ENCODE data around the gene TET2.

Gene TET2

DNA sequence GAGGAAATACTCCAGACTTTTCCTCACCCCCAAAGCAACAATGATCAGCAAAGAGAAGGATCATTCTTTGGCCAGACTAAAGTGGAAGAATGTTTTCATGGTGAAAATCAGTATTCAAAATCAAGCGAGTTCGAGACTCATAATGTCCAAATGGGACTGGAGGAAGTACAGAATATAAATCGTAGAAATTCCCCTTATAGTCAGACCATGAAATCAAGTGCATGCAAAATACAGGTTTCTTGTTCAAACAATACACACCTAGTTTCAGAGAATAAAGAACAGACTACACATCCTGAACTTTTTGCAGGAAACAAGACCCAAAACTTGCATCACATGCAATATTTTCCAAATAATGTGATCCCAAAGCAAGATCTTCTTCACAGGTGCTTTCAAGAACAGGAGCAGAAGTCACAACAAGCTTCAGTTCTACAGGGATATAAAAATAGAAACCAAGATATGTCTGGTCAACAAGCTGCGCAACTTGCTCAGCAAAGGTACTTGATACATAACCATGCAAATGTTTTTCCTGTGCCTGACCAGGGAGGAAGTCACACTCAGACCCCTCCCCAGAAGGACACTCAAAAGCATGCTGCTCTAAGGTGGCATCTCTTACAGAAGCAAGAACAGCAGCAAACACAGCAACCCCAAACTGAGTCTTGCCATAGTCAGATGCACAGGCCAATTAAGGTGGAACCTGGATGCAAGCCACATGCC lies 89.7 kb downstream of the TET2 start:
- DNase-seq, result no peak

DNA sequence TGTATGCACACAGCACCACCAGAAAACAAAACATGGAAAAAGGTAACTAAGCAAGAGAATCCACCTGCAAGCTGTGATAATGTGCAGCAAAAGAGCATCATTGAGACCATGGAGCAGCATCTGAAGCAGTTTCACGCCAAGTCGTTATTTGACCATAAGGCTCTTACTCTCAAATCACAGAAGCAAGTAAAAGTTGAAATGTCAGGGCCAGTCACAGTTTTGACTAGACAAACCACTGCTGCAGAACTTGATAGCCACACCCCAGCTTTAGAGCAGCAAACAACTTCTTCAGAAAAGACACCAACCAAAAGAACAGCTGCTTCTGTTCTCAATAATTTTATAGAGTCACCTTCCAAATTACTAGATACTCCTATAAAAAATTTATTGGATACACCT lies 90.2 kb downstream of the TET2 start:
- DNase-seq, result no peak

DNA sequence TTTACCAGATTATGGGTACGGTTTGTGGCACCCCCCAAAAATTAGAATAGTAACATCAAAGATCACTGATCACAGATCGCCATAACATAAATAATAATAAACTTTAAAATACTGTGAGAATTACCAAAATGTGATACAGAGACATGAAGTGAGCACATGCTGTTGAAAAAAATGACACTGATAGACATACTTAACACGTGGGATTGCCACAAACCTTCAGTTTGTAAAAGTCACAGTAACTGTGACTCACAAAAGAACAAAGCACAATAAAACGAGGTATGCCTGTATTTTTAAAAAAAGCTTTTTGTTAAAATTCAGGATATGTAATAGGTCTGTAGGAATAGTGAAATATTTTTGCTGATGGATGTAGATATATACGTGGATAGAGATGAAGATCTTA lies 93.4 kb downstream of the TET2 start:
- DNase-seq, result no peak

DNA sequence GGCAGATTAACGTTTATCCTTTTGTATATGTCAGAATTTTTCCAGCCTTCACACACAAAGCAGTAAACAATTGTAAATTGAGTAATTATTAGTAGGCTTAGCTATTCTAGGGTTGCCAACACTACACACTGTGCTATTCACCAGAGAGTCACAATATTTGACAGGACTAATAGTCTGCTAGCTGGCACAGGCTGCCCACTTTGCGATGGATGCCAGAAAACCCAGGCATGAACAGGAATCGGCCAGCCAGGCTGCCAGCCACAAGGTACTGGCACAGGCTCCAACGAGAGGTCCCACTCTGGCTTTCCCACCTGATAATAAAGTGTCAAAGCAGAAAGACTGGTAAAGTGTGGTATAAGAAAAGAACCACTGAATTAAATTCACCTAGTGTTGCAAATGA lies 94.8 kb downstream of the TET2 start:
- no peak for DNase-seq

DNA sequence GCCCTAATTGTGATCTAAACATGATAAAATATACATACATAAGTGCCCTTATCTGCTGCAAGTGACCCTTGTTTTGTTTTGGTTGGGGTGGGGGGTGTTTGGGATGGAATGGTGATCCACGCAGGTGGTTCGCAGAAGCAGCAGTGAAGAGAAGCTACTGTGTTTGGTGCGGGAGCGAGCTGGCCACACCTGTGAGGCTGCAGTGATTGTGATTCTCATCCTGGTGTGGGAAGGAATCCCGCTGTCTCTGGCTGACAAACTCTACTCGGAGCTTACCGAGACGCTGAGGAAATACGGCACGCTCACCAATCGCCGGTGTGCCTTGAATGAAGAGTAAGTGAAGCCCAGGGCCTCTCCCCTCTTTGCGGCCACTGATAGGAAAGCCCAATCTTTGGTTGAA lies 96.8 kb downstream of the TET2 start:
- no peak for DNase-seq

DNA sequence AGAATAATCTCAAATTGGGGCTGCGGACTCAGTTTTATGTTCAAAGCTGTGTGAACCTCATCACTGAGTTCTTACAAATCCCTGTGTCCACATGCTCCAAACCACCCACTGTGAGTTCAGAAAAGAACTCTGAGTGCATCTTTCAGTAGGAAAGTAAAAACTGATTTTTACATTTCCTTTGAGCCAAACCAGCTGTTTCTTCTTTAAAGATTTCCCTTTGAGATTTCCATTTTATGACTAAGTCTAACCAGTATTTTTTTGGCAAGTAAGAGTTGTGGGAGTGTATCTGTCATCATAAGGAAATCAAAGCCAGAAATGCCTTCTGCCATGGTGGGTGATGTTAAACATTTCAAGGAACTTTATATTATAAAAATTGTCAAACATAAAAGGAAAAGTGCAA lies 100.0 kb downstream of the TET2 start:
- DNase-seq, result peak; percentile 64

DNA sequence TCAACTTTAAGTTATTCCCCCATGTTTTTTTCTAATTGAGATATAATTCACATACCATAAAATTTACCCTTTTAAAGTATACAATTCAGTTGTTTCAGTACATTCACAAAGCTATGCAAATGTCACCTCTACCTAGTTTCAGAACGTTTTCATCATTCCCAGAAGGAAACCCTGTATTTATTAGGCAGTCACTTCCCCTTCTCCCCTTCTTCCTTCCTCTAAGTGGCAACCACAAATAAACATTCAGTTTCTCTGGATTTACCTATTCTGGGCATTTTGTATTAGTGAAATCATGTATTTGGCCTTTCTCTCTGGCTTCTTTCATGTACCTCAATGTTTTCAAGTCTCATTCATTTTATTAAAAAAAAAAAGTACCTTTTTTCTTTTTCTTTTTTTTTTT lies 101.9 kb downstream of the TET2 start:
- no peak for DNase-seq

DNA sequence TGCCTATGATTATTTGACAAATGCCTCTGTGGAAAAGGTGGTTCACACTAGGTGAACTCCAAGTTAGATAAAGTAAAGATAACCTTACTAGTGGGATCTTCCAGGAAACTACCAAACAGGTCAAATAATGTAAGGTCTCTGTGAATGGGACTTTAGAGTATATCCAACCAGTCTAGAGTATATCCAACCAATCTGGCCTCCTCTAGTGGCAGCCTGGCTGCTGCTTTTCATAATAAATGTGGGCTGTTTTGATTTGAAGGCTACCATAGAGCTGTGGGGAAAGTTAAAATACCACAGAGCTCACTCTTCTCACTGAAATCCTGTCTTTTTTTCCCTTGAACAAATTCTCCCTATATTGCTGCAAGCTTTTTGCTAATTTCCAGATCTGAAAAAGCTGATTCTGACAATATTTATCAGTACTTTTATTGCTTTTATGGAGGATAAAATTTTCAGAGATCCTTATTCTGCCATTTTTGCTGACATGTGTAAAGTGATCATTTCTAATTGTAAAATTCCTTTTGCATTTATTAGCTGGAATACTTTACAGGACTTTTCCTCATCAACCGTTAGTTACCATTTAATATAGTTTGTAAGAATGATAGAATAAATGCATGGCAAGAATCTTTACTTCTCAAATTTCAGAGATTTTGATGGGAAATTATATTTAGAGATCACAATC lies 111.3 kb downstream of the TET2 start:
- DNase-seq, result peak; percentile 3

DNA sequence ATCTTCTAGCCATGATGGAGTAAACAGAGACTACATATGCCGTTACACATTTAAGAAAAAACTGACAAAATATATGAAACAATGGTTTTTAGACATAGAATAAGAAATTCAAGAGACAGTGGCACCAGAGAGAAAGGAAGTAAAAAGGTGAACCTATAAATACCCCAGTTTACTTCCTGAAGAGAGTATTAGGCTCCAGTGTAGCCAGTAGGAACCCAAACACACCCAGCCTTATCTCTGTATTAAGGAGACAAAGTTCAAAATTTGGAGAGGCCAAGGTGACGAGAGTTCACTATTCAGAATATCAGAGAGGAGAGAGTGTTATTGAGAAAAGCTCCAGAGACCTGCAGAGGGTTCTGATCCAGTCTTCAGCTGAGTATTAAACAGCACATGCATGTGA lies 119.0 kb downstream of the TET2 start:
- no peak for DNase-seq

DNA sequence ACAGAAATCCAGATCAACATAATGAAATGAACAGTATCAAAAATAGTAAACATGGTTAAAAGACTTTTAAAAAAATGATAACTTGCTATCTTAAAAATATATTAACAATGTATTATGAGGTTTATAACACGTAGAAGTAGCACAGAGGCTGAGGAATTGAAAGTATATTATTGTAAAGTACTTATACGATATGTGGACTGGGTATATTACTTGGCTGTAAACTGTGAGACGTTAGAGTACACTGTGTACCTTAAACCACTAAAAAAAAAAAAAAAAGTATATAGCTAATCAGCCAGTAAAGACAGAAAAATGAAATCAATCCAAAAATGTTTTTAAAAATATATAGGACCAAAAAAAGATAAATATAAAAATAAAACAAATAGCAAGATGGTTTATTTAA lies 120.6 kb downstream of the TET2 start:
- no peak for DNase-seq

DNA sequence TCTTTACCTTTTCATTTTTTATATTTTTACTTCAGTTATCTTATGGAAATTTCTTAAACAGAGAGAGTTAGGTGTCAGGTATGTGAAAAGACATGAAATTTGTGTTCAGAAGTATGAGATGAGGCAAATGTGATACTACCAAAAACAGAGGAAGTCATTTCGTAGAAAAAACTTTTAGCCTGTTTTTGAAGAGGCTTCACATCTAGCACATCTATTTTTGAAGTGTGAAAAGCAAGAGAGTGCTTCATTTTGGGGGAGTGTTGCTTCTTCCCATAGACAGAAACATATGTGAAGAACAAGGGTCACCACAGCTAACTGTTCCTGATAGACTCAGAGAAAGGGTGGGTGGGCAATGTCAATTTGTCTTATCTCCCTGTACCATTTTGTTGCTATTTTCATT lies 125.3 kb downstream of the TET2 start:
- no peak for DNase-seq

DNA sequence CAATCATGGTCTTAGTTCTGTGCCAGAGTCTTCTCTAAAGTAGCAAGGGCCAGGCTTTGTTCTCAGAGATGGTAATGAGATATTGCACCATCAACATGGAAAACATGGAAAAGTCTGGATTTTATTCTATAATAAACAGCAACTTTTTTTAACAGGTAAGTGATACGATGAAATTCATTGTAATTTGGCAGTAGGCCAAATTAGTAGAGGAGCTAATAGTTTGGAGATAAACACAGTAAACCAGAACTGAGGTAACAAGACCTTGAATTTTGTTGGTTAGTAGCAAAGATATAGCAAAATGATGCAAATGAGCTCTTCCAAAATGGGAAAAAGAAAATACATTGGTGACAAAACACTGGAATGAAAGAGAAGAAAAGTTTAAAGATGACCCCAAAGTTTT lies 126.6 kb downstream of the TET2 start:
- no peak for DNase-seq

DNA sequence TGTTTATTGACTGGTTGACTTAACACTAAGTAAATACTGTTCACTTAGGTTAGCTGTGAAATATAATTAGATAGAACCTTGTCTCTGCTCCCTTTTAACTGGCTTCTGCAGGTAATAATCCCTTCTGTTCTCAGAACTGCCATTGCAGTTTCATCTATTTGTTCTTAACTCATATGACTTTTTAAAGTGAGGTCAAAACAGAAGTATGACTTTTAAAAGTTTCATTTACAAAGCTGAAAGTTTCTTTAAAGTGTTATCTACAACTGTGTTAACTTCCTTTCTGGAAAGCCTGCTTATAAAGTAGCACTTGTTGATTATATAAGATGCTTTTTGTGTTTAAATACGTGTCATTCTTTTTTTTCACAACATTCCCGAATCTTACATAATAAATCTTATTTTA lies 127.4 kb downstream of the TET2 start:
- DNase-seq, result no peak

DNA sequence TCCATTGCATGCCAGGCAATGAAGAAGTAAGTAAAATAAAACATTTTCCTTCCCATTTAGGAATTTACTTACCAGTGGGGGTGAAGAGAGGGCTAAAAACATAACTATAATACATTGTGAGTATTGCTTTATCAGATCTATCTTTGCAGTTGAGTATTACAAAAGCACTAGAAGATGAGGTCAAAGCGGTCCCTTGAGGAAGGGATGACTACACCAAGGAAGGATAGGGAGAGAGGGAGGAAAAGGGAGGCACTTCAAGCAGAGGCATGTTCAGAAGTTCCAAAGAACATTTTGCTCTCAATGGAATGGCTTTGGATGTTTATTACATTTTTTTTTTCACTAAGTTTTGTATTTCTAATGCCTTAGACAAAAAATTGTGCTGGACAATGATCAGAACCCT lies 127.8 kb downstream of the TET2 start:
- peak; percentile 17 for DNase-seq

DNA sequence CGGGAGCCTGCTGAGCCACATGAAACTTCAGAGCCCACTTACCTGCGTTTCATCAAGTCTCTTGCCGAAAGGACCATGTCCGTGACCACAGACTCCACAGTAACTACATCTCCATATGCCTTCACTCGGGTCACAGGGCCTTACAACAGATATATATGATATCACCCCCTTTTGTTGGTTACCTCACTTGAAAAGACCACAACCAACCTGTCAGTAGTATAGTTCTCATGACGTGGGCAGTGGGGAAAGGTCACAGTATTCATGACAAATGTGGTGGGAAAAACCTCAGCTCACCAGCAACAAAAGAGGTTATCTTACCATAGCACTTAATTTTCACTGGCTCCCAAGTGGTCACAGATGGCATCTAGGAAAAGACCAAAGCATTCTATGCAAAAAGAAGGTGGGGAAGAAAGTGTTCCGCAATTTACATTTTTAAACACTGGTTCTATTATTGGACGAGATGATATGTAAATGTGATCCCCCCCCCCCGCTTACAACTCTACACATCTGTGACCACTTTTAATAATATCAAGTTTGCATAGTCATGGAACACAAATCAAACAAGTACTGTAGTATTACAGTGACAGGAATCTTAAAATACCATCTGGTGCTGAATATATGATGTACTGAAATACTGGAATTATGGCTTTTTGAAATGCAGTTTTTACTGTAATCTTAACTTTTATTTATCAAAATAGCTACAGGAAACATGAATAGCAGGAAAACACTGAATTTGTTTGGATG lies 129.9 kb downstream of the TET2 start:
- no peak for DNase-seq

DNA sequence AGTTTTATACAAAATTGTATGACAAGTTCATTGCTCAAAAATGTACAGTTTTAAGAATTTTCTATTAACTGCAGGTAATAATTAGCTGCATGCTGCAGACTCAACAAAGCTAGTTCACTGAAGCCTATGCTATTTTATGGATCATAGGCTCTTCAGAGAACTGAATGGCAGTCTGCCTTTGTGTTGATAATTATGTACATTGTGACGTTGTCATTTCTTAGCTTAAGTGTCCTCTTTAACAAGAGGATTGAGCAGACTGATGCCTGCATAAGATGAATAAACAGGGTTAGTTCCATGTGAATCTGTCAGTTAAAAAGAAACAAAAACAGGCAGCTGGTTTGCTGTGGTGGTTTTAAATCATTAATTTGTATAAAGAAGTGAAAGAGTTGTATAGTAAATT lies 131.0 kb downstream of the TET2 start:
- DNase-seq, result no peak

DNA sequence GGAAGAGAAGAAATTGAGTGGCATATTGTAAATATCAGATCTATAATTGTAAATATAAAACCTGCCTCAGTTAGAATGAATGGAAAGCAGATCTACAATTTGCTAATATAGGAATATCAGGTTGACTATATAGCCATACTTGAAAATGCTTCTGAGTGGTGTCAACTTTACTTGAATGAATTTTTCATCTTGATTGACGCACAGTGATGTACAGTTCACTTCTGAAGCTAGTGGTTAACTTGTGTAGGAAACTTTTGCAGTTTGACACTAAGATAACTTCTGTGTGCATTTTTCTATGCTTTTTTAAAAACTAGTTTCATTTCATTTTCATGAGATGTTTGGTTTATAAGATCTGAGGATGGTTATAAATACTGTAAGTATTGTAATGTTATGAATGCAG lies 132.6 kb downstream of the TET2 start:
- DNase-seq, result no peak

DNA sequence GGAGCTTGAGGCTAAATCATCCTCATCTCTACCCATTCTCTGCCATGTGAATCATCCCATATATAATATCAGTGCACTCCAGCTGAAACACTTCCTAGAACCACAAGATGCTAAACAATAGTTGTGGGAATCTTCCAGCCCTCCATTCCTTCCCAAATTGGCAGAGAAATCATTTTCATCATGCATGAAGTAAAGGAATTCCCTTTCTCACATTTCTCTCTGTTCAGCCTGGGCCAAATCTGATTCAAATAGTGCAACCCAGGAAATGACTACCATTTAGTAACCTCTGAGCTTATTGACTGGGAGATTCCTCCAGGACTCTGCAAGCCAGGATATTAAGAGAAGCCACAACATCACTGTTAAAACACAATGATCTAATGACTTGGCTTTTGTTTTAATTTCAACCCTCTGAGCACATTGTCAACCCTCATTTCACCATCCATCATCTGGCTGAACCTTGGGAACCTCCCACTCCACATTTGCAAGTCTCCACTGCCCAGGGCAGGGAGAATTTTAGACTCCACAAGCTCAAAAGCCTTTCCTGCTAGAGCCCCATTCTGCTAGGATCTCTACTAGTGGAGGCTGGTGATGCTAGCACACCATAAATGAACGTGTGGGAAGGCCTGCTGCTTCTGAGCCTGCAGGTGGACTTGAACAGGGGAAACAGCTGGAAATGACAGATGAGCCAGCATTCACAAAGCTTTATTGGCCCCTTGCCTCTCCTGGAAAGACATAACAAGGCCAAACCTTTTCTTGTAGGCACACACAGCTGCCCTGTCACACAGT lies 133.9 kb downstream of the TET2 start:
- DNase-seq, result peak; percentile 96

DNA sequence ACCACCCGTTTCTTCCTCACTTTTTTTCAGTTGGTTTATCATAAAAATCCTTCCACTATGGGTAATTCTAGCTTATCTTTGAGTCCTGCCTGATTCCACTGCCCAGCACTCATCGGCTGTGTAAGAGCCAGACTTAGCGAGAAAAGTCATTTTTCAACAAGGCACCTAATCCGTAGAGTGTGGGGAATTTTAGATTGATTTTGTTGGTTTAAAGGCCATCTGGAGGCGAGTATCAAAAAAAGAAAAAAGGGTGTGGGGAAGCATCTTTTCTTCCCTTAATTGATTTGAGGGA lies 134.4 kb downstream of the TET2 start:
- DNase-seq, result no peak

DNA sequence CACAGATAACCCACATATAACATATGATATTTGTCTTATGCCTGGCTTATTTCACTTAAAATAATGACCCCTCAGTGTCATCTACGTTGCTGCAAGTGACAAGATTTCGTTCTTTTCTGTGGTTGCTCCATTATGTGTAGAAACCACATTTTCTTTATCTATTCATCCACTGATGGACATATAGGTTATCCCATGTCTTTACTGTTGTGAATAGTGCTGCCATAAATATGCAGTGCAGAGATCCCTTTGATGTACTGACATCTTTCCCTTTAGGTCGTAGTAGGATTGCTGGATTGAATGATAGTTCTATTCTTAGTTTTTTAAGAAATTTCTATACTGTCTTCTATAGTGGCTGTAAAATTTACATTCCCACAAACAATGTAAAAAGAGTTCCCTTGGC lies 135.8 kb downstream of the TET2 start:
- DNase-seq, result no peak

DNA sequence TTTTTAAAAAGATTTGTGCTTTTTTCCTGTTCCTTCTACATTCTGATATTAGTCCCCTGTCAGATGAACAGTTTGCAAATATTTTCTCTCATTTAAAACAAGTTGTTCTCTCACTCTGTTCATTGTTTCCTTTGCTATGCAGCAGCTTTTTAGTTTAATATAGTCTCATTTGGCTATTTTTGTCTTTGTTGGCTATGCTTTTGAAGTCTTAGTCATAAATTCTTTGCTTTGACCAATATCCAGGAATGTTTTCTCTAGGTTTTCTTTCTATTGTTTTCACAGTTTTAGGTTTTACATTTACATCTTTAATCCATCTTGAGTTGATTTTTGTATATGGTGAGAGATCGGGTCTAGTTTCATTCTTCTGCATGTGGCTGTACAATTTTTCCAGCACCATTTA lies 136.8 kb downstream of the TET2 start:
- DNase-seq, result peak; percentile 59

DNA sequence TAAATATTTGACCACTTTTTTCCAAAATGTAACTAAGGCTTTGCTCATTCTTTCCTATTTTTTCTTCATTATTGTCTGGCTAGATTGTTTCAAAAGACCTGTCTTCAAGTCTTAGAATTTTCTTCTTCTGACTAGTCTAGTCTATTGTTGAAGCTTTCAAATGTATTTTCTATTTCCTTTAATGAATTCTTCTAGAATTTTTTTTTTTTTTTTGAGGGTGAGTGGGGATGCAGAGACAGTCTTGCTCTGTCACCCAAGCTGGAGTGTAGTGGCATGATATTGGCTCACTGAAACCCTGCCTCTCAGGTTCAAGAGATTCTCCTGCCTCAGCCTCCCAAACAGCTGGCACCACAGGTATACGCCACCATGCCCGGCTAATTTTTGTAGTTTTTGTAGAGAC lies 141.4 kb downstream of the TET2 start:
- DNase-seq, result no peak

DNA sequence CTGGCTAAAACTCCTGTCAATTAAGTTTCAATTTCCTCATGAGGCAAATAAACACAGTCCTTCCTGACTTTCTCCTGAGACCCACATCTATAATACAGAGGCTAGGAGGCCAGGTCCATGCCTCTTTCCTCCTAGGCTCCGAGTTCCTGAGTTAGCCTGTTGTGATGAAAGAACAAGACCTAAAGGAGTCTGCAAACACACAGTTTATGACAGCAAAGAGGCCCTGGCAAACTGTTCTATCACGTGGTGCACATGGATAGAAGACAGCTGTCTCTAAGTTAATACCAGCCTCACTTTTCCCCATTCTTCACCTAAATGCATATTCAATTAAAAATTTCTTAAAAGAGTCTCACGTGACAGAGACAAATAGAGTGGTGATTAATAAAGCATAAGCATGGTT lies 145.2 kb downstream of the TET2 start:
- DNase-seq, result no peak
